ENCODE measurements around the gene IL10RB. TPM values are rescaled to one million over a fixed set of nuclear protein-coding genes. Genes with fewer than 3 reads are reported as not detected.

IL10RB gene
- total RNA-seq, 6 experiments from 2014 or later, result 10.5 to 24.2 (median 20.3) TPM

GRCh38 chr21:33245289-33245918 is 20.8 kb upstream of the IL10RB start:
- Histone ChIP-seq H3K4me1 (peaks cover 0 to 33% (median 15%) of the 10 kb centered on the region in 4 donors), H3K4me3 (no peak overlapping the region), H3K9me3 (no peaks in the 10 kb centered on the region), H3K36me3 (peaks cover 14 to 45% (median 22%) of the 10 kb centered on the region in 4 donors), H3K27ac (peak overlapping the region; percentile 12 to 69 (median 27)), H3K27me3 (no peaks in the 10 kb centered on the region)
- TF ChIP-seq CTCF (IDR thresholded peaks at IDR 0.05), result no peak
- no peak for TF ChIP-seq POLR2A (IDR thresholded peaks at IDR 0.05)
- ATAC-seq (peak; percentile 92 to 96 (median 94)), DNase-seq (peak; percentile 67 to 85 (median 85))
- intact Hi-C loops (cut with DNase I), result no loop called here
- WGBS (ENCODE audit: insufficient coverage, low coverage, low lambda C conversion rate, missing lambda C conversion rate), result 31% methylated on average over 2 of the region's 4 CpGs

- WGBS (ENCODE audit: insufficient coverage, low coverage, low lambda C conversion rate, missing lambda C conversion rate), result 84% methylated on average over 5 of the region's 5 CpGs
- peaks cover 0 to 33% (median 15%) of the 10 kb centered on the region in 4 donors for H3K4me1 ChIP-seq
- no peak overlapping the region for H3K4me3 ChIP-seq
- no peak for DNase-seq
- ATAC-seq, result no peak
- H3K27ac ChIP-seq, result no peak overlapping the region
- intact Hi-C loops (cut with DNase I), result no loop called here
- no peak for TF ChIP-seq CTCF (IDR thresholded peaks at IDR 0.05)
- no peak for TF ChIP-seq POLR2A (IDR thresholded peaks at IDR 0.05)
- H3K36me3 ChIP-seq, result peaks cover 16 to 56% (median 26%) of the 10 kb centered on the region in 4 donors
- no peaks in the 10 kb centered on the region for H3K9me3 ChIP-seq
- H3K27me3 ChIP-seq, result no peaks in the 10 kb centered on the region
Observed at GRCh38 chr21:33246506-33246905, 19.7 kb upstream of the IL10RB start.

- H3K4me1 ChIP-seq, result peaks cover 0 to 33% (median 15%) of the 10 kb centered on the region in 4 donors
- H3K4me3 ChIP-seq, result no peak overlapping the region
- WGBS (ENCODE audit: insufficient coverage, low coverage, low lambda C conversion rate, missing lambda C conversion rate), result 93% methylated on average over 4 of the region's 7 CpGs
- ATAC-seq (no peak), DNase-seq (no peak)
- no peaks in the 10 kb centered on the region for H3K9me3 ChIP-seq
- H3K27me3 ChIP-seq, result no peaks in the 10 kb centered on the region
- no peak overlapping the region for H3K27ac ChIP-seq
- intact Hi-C loops (cut with DNase I), result no loop called here
- TF ChIP-seq CTCF (IDR thresholded peaks at IDR 0.05) (no peak), POLR2A (IDR thresholded peaks at IDR 0.05) (no peak)
- peaks cover 16 to 61% (median 29%) of the 10 kb centered on the region in 4 donors for H3K36me3 ChIP-seq
Observed at GRCh38 chr21:33246963-33247362, 19.2 kb upstream of the IL10RB start.

GRCh38 chr21:33247599-33247998 is 18.6 kb upstream of the IL10RB start:
- TF ChIP-seq CTCF (IDR thresholded peaks at IDR 0.05), result no peak
- TF ChIP-seq POLR2A (IDR thresholded peaks at IDR 0.05), result no peak
- no peak for DNase-seq

More at GRCh38 chr21:33247599-33247998, 18.6 kb upstream of the IL10RB start:
- peaks cover 16 to 67% (median 31%) of the 10 kb centered on the region in 4 donors for H3K36me3 ChIP-seq
- H3K27ac ChIP-seq, result no peak overlapping the region
- peaks cover 0 to 33% (median 15%) of the 10 kb centered on the region in 4 donors for H3K4me1 ChIP-seq
- H3K9me3 ChIP-seq, result no peaks in the 10 kb centered on the region
- WGBS (ENCODE audit: insufficient coverage, low coverage, low lambda C conversion rate, missing lambda C conversion rate), result 46% methylated on average over 6 of the region's 6 CpGs
- no peaks in the 10 kb centered on the region for H3K27me3 ChIP-seq
- ATAC-seq, result no peak
- no peak overlapping the region for H3K4me3 ChIP-seq
- intact Hi-C loops (cut with DNase I), result no loop called here

Measured in right lobe of liver (tissue), 6 donors.